ENCODE results near the gene ANK2. TPM values are rescaled to one million over a fixed set of nuclear protein-coding genes. Genes with fewer than 3 reads are reported as not detected.

The ANK2 gene
- polyA plus RNA-seq, 1 donor (not counting 4 experiments of a cell fraction or from before 2014, with no cell fraction given), result 0.22 TPM

DNA sequence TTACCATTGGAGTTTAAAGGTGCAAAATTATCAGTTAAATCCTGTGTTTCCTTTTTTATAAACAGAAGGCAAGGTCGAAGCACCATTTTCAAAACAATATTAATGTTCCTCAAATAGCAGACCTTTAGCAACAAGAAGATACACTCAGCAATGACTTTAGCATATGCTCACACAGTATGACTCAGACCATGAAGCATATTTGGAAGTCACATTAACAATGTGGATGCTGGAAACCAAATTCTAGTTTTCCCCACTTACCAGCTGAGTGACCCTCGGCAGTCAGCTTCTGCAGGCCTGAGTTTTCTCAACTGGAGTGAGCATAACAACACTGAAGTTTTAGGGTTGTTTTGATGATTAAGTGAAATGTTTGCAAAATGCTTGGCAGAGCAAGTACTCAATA lies 130.5 kb downstream of the ANK2 start:
- no peaks in the 10 kb centered on the region for H3K27me3 ChIP-seq (ENCODE audit: control insufficient read depth, extremely low read depth, insufficient read depth, low read length)
- H3K36me3 ChIP-seq (ENCODE audit: control insufficient read depth in 2 of 2, extremely low read depth in 1 of 2, insufficient read depth in 2 of 2, low read length in 2 of 2), result no peaks in the 10 kb centered on the region
- H3K4me2 ChIP-seq (ENCODE audit: control insufficient read depth, extremely low read depth, insufficient read depth, low read depth, low read length), result no peak overlapping the region
- no peak for TF ChIP-seq EZH2 (IDR thresholded peaks at IDR 0.05; ENCODE audit: low read length)
- TF ChIP-seq, protein P1, sequence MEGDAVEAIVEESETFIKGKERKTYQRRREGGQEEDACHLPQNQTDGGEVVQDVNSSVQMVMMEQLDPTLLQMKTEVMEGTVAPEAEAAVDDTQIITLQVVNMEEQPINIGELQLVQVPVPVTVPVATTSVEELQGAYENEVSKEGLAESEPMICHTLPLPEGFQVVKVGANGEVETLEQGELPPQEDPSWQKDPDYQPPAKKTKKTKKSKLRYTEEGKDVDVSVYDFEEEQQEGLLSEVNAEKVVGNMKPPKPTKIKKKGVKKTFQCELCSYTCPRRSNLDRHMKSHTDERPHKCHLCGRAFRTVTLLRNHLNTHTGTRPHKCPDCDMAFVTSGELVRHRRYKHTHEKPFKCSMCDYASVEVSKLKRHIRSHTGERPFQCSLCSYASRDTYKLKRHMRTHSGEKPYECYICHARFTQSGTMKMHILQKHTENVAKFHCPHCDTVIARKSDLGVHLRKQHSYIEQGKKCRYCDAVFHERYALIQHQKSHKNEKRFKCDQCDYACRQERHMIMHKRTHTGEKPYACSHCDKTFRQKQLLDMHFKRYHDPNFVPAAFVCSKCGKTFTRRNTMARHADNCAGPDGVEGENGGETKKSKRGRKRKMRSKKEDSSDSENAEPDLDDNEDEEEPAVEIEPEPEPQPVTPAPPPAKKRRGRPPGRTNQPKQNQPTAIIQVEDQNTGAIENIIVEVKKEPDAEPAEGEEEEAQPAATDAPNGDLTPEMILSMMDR (optimal IDR thresholded peaks at IDR 0.05 in 1 of 3, IDR thresholded peaks at IDR 0.05 in 1 of 3, conservative IDR thresholded peaks at IDR 0.05 in 1 of 3; ENCODE audit: extremely low read depth in 1 of 3, insufficient read depth in 2 of 3, low read length in 3 of 3), result no peak
- H3K79me2 ChIP-seq (ENCODE audit: control insufficient read depth, insufficient read depth, low read length), result no peaks in the 10 kb centered on the region
- H3K4me3 ChIP-seq (ENCODE audit: control insufficient read depth in 2 of 3, extremely low read depth in 1 of 3, insufficient read depth in 2 of 3, low read depth in 1 of 3, low read length in 3 of 3), result no peak overlapping the region
- H2AFZ ChIP-seq (ENCODE audit: control insufficient read depth, low read length), result no peak overlapping the region
- H3K9me3 ChIP-seq (ENCODE audit: control insufficient read depth, low read depth, low read length), result no peaks in the 10 kb centered on the region
- DNase-seq (ENCODE audit: low read depth, low spot score), result no peak
- H3K9ac ChIP-seq (ENCODE audit: control insufficient read depth, extremely low read depth, insufficient read depth, low read length), result no peak overlapping the region
- dilution Hi-C loops (cut with MboI; ENCODE audit: extremely low pct_ligation_motif_present, low sequenced_read_pairs), result no loop called here
- no peak overlapping the region for H3K27ac ChIP-seq (ENCODE audit: control insufficient read depth, insufficient read depth, low read length)
- no peak for FAIRE-seq
- no peaks in the 10 kb centered on the region for H4K20me1 ChIP-seq (ENCODE audit: control insufficient read depth, extremely low read depth, insufficient read depth, low read length)
- no peaks in the 10 kb centered on the region for H3K4me1 ChIP-seq (ENCODE audit: control insufficient read depth, extremely low read depth, insufficient read depth, low read length)
- H3K9me1 ChIP-seq (ENCODE audit: control insufficient read depth, extremely low read depth, insufficient read depth, low read length), result no peaks in the 10 kb centered on the region

DNA sequence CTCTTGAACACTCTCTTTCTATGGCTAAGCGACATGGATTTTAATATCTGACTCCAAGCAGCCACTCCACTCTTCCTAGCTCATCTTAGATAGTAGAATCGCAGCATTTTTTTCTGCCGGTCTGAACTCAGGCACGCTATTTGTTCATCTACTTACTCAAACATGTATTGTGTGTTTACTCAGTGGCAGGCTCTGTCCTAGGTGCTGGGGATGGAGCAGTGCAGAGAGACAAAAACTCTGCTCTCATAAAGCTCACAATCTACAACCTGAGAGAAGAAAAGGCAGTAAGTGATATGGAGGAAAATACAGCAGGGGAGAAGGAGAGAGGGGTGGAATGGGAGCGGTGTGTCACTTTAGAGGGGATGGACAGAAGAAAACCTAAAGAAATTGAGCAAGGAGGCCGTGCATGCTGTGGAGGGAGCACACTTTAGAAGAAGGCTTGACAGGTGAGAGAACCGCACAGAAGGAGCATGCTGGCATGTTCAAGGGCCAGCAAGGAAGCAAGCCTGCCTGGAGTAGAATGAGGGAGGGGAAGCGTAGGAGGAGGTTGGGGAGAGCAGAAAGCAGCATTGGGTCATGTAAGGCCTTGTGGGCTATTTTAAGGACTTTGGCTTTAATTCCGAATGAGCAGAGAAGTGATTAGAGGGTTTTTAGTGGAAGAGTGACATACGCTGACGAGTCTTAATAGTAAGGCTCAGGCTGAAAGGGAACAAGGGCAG lies 132.0 kb downstream of the ANK2 start:
- dilution Hi-C loops (cut with MboI; ENCODE audit: extremely low pct_ligation_motif_present, low sequenced_read_pairs), result no loop called here
- no peaks in the 10 kb centered on the region for H3K36me3 ChIP-seq (ENCODE audit: control insufficient read depth in 2 of 2, extremely low read depth in 1 of 2, insufficient read depth in 2 of 2, low read length in 2 of 2)
- no peak for TF ChIP-seq EZH2 (IDR thresholded peaks at IDR 0.05; ENCODE audit: low read length)
- TF ChIP-seq, protein P1 (optimal IDR thresholded peaks at IDR 0.05 in 1 of 3, IDR thresholded peaks at IDR 0.05 in 1 of 3, conservative IDR thresholded peaks at IDR 0.05 in 1 of 3; ENCODE audit: extremely low read depth in 1 of 3, insufficient read depth in 2 of 3, low read length in 3 of 3), result no peak
- H3K9ac ChIP-seq (ENCODE audit: control insufficient read depth, extremely low read depth, insufficient read depth, low read length), result no peak overlapping the region
- H3K27ac ChIP-seq (ENCODE audit: control insufficient read depth, insufficient read depth, low read length), result no peak overlapping the region
- no peak for DNase-seq (ENCODE audit: low read depth, low spot score)
- H3K4me2 ChIP-seq (ENCODE audit: control insufficient read depth, extremely low read depth, insufficient read depth, low read depth, low read length), result no peak overlapping the region
- H3K79me2 ChIP-seq (ENCODE audit: control insufficient read depth, insufficient read depth, low read length), result no peaks in the 10 kb centered on the region
- H3K9me3 ChIP-seq (ENCODE audit: control insufficient read depth, low read depth, low read length), result no peaks in the 10 kb centered on the region
- no peaks in the 10 kb centered on the region for H4K20me1 ChIP-seq (ENCODE audit: control insufficient read depth, extremely low read depth, insufficient read depth, low read length)
- no peak overlapping the region for H2AFZ ChIP-seq (ENCODE audit: control insufficient read depth, low read length)
- H3K4me3 ChIP-seq (ENCODE audit: control insufficient read depth in 2 of 3, extremely low read depth in 1 of 3, insufficient read depth in 2 of 3, low read depth in 1 of 3, low read length in 3 of 3), result no peak overlapping the region
- no peaks in the 10 kb centered on the region for H3K9me1 ChIP-seq (ENCODE audit: control insufficient read depth, extremely low read depth, insufficient read depth, low read length)
- H3K4me1 ChIP-seq (ENCODE audit: control insufficient read depth, extremely low read depth, insufficient read depth, low read length), result no peaks in the 10 kb centered on the region
- no peak for FAIRE-seq
- no peaks in the 10 kb centered on the region for H3K27me3 ChIP-seq (ENCODE audit: control insufficient read depth, extremely low read depth, insufficient read depth, low read length)
